HepG2 (cell line): ENCODE measurements around the gene ZNF511. TPM values are rescaled to one million over a fixed set of nuclear protein-coding genes. Genes with fewer than 3 reads are reported as not detected.

ENCODE experiments used
- BRCA1 ChIP-seq: sonication (generic); formaldehyde crosslinking; IDR thresholded peaks from 2 replicates; pipeline ENCODE4 v1.4.0; 2020; ENCODE audit warnings: missing genetic modification reagents
- CHCHD3 ChIP-seq: sonication (generic); formaldehyde crosslinking; IDR thresholded peaks from 2 replicates; pipeline ENCODE4 v1.8.0; 2022; ENCODE audit warnings: mild to moderate bottlenecking, missing genetic modification reagents, moderate library complexity
- DMAP1 ChIP-seq: IDR thresholded peaks from 2 replicates; pipeline ENCODE4 v1.6.1; 2016
- EED ChIP-seq: sonication (generic); formaldehyde crosslinking; IDR thresholded peaks from 2 replicates; pipeline ENCODE4 v1.5.0; 2020; ENCODE audit warnings: mild to moderate bottlenecking, missing genetic modification reagents
- ELF1 ChIP-seq: sonication (generic); formaldehyde crosslinking; IDR thresholded peaks from 2 replicates; pipeline ENCODE4 v1.4.0; 2020; ENCODE audit warnings: missing genetic modification reagents
- GATA4 ChIP-seq: sonication (generic); IDR thresholded peaks from 2 replicates; pipeline ENCODE4 v1.6.1; 2016; ENCODE audit warnings: antibody characterized with exemption, low read depth, borderline replicate concordance
- GFI1 ChIP-seq: sonication (generic); formaldehyde crosslinking; IDR thresholded peaks from 2 replicates; pipeline ENCODE4 v1.5.0; 2020; ENCODE audit warnings: missing genetic modification reagents, mild to moderate bottlenecking, borderline replicate concordance
- NFATC3 ChIP-seq: sonication (generic); formaldehyde crosslinking; IDR thresholded peaks from 2 replicates; pipeline ENCODE4 v1.5.1; 2020; ENCODE audit warnings: mild to moderate bottlenecking, missing genetic modification reagents
- PRMT3 ChIP-seq: sonication (generic); formaldehyde crosslinking; IDR thresholded peaks from 2 replicates; pipeline ENCODE4 v1.8.1; 2022; ENCODE audit warnings: low read depth, mild to moderate bottlenecking, moderate library complexity, missing genetic modification reagents, borderline replicate concordance
- RELA ChIP-seq: sonication (generic); formaldehyde crosslinking; IDR thresholded peaks from 2 replicates; pipeline ENCODE4 v1.4.0; 2020; ENCODE audit warnings: missing genetic modification reagents
- REPIN1 ChIP-seq: sonication (generic); formaldehyde crosslinking; IDR thresholded peaks from 2 replicates; pipeline ENCODE4 v1.8.0; 2022; ENCODE audit warnings: missing genetic modification reagents, low read depth, mild to moderate bottlenecking, borderline replicate concordance
- RNF219 ChIP-seq: sonication (generic); formaldehyde crosslinking; IDR thresholded peaks from 2 replicates; pipeline ENCODE4 v1.5.0; 2020; ENCODE audit warnings: mild to moderate bottlenecking, missing genetic modification reagents
- SALL1 ChIP-seq: sonication (generic); formaldehyde crosslinking; IDR thresholded peaks from 2 replicates; pipeline ENCODE4 v1.8.0; 2022; ENCODE audit warnings: mild to moderate bottlenecking, missing genetic modification reagents
- STAT6 ChIP-seq: sonication (generic); formaldehyde crosslinking; IDR thresholded peaks from 2 replicates; pipeline ENCODE4 v1.4.0; 2020; ENCODE audit warnings: missing genetic modification reagents, mild to moderate bottlenecking, borderline replicate concordance
- ZFX ChIP-seq: sonication (generic); formaldehyde crosslinking; IDR thresholded peaks from 2 replicates; pipeline ENCODE4 v1.4.0; 2020; ENCODE audit warnings: mild to moderate bottlenecking, low read depth, missing genetic modification reagents, moderate library complexity
- ZNF230 ChIP-seq: sonication (generic); formaldehyde crosslinking; IDR thresholded peaks from 2 replicates; pipeline ENCODE4 v1.4.0; 2020; ENCODE audit warnings: mild to moderate bottlenecking, missing genetic modification reagents
- ZNF253 ChIP-seq: sonication (generic); formaldehyde crosslinking; IDR thresholded peaks from 2 replicates; pipeline ENCODE4 v1.8.0; 2022; ENCODE audit warnings: mild to moderate bottlenecking, missing genetic modification reagents, borderline replicate concordance
- ZNF263 ChIP-seq: sonication (generic); formaldehyde crosslinking; IDR thresholded peaks from 2 replicates; pipeline ENCODE4 v1.4.0; 2020; ENCODE audit warnings: missing genetic modification reagents
- ZNF414 ChIP-seq: sonication (generic); formaldehyde crosslinking; IDR thresholded peaks from 2 replicates; pipeline ENCODE4 v1.5.0; 2020; ENCODE audit warnings: missing genetic modification reagents
- ZNF674 ChIP-seq: sonication (generic); formaldehyde crosslinking; IDR thresholded peaks from 2 replicates; pipeline ENCODE4 v1.5.0; 2020; ENCODE audit warnings: low read depth, mild to moderate bottlenecking, missing genetic modification reagents
- ZNF781 ChIP-seq: sonication (generic); formaldehyde crosslinking; IDR thresholded peaks from 2 replicates; pipeline ENCODE4 v1.5.1; 2020; ENCODE audit warnings: borderline replicate concordance, mild to moderate bottlenecking, missing genetic modification reagents; ENCODE audit errors: not compliant biosample characterization
- ZNF839 ChIP-seq: sonication (generic); formaldehyde crosslinking; IDR thresholded peaks from 2 replicates; pipeline ENCODE4 v1.4.0; 2020; ENCODE audit warnings: missing genetic modification reagents, mild to moderate bottlenecking, borderline replicate concordance
- ZSCAN30 ChIP-seq: sonication (generic); formaldehyde crosslinking; IDR thresholded peaks from 2 replicates; pipeline ENCODE4 v1.5.0; 2020; ENCODE audit warnings: mild to moderate bottlenecking, missing genetic modification reagents
- polyA plus RNA-seq, 8 experiments: library from polyadenylated mRNA; depleted of rRNA in 3 of 8; stranded (reverse) in 7 of 8; unstranded in 1 of 8; fragments of >200 nt; fragmentation: Illumina TruSeq in 4 of 8; extraction: Trizol in 4 of 8; gene quantifications; 2 replicates each; pipeline versions ENCODE4 v1.2.1 to v1.2.3, GENCODE V29; 2011 to 2016; ENCODE audit warnings: low read depth in 4 of 8, missing spikeins in 1 of 8, mixed read lengths in 1 of 8; ENCODE audit not compliant: insufficient read depth in 1 of 8
- total RNA-seq, 5 experiments: library from RNA; depleted of rRNA; stranded (reverse); fragments of >200 nt; fragmentation: Illumina TruSeq; extraction: Trizol; gene quantifications; 2 replicates each; pipeline ENCODE4 v1.2.3, GENCODE V29; 2016; ENCODE audit warnings: low read depth in 1 of 5
- TF ChIP-seq, protein P1 (sequence below): sonication (generic); formaldehyde crosslinking; IDR thresholded peaks from 2 replicates; pipeline ENCODE4 v1.5.0; 2020; ENCODE audit warnings: mild to moderate bottlenecking, low read depth, missing genetic modification reagents, borderline replicate concordance
- TF ChIP-seq, protein P2 (sequence below): IDR thresholded peaks from 2 replicates; pipeline ENCODE4 v1.6.1; 2012; ENCODE audit warnings: inconsistent platforms

ZNF511 gene
- total and polyA plus RNA-seq, 2 of the 13 experiments (the other 11 are each of a cell fraction or from before 2014, with no cell fraction given), result 35.6 to 66.4 TPM

DNA sequence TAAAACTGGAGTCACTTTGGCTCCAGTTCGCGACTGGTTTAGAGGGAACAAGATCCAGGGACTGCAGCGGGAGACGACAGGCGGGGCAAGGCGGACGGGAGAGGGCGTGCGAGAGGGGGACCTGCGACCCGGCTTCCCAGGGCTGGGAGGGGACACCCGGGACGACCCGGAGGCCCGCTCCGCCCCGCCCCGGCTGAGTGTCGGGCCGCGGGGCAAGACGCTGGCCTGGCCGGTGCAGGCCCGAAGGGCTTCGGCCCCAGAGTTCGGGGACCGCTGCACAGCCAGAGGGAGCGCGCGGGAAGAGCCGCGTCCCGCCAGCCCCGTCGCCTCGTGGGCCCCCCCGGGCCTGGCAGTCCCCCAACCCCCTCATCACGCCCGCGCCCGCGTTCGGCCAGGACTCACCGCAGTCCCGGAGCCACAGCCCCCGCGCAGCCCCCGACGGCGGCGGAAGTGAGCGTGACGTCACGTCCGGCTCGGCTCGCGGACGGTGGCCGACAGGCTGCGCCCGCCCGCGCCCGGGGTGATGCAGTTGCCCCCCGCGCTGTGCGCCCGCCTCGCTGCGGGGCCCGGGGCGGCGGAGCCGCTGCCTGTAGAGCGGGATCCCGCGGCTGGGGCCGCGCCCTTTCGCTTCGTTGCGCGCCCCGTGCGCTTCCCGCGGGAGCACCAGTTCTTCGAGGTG, at the start of gene ZNF511, which contains the start of gene TUBGCP2 (continued):
- TF ChIP-seq RNF219 (no peak), GFI1 (no peak), ZNF414 (CRISPR knock-in tag) (no peak), STAT6 (CRISPR knock-in tag) (no peak), ZNF674 (no peak), ZNF839 (no peak), GATA4 (no peak), ZNF263 (CRISPR knock-in tag) (no peak), ZNF253 (no peak), ELF1 (CRISPR knock-in tag) (no peak), ZNF230 (CRISPR knock-in tag) (no peak; the same call in 1 of the 2 replicates), SALL1 (CRISPR knock-in tag) (peak; percentile 61), ZSCAN30 (CRISPR knock-in tag) (no peak), CHCHD3 (no peak), NFATC3 (CRISPR knock-in tag) (no peak), BRCA1 (CRISPR knock-in tag) (0 out of 2 replicates have a peak, but pooled peaks have one; percentile 62), PRMT3 (CRISPR knock-in tag) (no peak), EED (CRISPR knock-in tag) (peak; percentile 75; the same call in 1 of the 2 replicates), RELA (CRISPR knock-in tag) (peak; percentile 12; the same call in 1 of the 2 replicates), REPIN1 (CRISPR knock-in tag) (no peak), ZFX (peak; percentile 93), DMAP1 (no peak; the same call in 1 of the 2 replicates), ZNF781 (no peak)
- TF ChIP-seq, protein P1, sequence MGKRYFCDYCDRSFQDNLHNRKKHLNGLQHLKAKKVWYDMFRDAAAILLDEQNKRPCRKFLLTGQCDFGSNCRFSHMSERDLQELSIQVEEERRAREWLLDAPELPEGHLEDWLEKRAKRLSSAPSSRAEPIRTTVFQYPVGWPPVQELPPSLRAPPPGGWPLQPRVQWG (CRISPR knock-in tag), result no peak
- TF ChIP-seq, protein P2, sequence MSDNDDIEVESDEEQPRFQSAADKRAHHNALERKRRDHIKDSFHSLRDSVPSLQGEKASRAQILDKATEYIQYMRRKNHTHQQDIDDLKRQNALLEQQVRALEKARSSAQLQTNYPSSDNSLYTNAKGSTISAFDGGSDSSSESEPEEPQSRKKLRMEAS, result peak; percentile 58
